Measurements from ENCODE around the gene CRACR2B.

Gene CRACR2B

GRCh38 chr11:811446-812245, 16.1 kb upstream of the CRACR2B start:
- no peak for DNase-seq

DNA sequence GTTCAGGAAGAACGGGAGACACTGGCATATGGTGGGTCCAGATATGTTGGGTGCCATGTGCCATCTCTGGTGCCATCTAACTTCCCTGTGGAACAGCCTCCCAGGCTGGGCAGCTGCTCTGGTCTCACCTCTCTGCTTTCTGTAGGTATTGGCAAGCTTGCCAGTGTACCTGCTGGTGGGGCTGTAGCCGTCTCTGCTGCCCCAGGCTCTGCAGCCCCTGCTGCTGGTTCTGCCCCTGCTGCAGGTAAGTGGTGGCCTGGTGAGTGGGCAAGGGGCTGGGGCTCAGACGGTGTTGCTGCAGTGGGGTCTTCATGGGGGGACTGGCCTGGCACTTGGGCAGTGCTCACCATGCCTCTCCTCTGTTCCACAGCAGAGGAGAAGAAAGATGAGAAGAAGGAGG, 15.3 kb upstream of the CRACR2B start:
- no peak for DNase-seq

DNA sequence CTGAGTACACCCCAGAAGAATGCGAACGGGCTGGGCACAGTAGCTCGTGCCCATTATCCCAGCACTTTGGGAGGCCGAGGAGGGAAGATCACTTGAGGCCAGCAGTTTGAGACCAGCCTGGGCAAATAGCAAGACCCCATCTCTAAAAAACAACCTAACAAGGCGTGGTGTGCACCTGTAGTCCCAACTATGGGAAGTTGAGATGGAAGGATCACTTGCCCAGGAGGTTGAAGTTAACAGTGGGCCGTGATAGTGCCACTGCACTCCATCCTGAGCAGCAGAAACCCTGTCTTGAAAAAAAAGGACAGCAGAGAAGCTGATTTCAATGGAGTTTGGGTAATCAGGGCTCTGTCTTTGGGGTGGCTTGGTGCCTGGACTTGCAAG, 14.7 kb upstream of the CRACR2B start:
- no peak for DNase-seq

DNA sequence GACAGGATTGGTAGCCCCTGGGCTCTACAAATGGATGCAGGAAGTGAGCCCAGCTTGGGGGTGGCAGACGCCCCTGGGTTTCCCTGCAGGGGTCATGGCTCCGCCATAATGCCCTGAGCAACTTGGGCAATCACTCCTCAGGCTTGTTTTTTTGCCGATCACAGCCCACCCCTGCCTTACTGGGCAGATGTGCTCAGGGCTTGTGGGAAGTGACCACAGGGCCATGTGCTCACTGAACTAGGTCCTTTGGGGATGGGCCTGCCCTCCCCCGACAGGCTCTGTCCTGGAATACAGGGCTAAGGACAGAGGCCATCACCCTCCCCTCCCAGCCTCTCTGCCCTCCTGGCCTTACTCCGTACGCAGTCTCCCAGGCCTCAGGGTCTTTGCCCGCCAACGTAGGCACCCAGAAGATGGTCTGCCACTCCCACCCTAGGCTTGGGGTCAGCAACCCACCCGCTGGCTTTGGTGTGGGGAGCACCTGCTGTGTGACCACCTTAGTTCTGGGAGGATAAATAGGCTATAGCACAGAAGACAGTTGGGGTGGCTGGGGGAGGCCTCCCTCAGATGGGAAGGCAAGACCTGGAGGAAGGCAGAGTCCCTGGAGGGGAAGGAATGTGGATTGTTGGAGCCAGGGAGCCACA, 14.1 kb upstream of the CRACR2B start:
- DNase-seq, result no peak

DNA sequence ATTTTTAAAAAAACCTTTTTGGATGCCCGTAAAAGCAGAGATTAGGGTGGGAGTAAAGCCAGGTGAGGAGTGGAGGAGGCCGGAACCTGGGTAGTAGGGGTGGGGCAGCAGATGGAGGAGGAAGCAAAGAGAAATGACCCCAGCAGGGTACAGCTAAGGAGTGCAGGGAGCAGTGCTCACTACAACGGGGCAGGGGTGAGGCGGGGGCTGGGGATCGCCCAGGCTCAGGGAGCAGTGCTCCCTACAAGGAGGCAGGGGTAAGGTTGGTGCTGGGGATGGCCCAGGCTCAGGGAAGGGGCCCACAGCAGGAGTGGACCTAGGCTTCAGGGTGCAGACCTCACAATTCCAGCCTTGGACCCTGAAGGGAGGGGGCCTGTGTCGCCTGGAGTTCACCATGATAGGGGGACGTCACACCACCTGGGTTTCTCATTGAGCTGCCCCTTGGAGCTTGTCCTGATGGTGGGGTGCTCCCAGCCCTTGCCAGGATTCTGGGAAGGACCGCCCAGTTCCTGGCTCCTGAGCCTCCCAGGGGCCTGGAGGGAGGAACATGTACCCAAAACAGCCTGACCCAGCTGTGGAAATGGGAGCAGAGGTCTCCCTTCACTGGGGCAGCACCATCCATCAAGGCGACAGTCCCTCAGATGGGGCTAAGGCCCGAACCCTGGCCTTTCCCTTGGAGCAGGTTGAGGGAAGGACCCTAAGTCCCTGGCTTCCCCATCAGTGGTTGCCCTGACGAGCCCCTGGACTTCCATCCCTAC, 11.9 kb upstream of the CRACR2B start:
- DNase-seq, result no peak

DNA sequence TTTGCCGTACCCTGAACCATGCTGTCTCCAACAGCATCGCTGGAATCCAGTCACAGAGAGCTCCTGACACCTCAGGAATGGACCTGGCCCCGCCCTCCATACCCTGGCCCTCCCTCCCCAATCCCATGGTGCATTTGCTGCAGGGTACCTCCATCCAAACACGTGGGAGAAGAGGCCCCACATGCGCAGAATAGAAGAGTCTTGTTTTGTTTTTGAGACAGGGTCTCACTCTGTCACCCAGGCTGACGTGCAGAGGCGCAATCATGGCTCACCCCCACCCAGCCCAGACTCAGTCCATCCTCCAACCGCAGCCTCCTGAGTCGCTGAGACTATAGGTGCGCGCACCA, 11.3 kb upstream of the CRACR2B start:
- no peak for DNase-seq

DNA sequence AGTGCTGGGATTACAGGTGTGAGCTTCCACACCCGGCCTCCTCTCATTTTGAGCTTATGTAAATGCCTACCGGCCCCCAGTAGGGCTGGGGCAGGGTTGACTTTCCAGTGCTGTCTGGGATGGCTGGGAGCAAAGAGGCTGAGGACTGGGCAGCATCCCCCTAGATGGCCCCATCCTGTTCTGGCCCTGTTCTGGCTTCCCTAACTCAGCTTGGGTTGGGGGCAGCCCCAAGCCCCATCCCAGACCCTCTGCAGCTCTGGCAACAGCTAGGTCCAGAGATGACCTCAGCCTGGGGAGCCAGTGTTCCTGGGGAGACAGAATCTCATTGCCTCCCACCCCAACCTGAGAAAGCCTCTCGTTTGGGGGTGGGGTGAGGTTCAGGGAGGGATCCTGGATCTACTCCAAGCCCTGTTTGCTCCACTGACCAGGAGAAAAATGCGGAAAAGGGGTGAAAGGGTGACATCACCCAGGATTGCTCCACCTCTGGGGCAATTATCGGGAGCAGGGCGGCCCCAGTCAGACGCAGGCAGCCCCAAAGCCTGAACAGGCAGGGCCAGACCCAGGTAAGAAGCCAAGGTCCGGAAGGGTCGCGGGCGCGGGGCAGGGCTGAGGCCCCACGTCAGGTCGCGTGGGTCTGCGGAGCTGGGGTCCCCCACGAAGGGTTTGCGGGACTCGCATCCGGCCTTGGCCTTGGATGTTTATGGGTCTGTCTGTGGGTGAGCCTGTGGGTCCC, 9.2 kb upstream of the CRACR2B start, which contains the start of gene PNPLA2:
Gene PNPLA2, plus strand, starts transcription at position 519 of the 733 bp plus-strand sequence. CDS start 805 bp downstream, outside the sequence.
- no peak for DNase-seq

DNA sequence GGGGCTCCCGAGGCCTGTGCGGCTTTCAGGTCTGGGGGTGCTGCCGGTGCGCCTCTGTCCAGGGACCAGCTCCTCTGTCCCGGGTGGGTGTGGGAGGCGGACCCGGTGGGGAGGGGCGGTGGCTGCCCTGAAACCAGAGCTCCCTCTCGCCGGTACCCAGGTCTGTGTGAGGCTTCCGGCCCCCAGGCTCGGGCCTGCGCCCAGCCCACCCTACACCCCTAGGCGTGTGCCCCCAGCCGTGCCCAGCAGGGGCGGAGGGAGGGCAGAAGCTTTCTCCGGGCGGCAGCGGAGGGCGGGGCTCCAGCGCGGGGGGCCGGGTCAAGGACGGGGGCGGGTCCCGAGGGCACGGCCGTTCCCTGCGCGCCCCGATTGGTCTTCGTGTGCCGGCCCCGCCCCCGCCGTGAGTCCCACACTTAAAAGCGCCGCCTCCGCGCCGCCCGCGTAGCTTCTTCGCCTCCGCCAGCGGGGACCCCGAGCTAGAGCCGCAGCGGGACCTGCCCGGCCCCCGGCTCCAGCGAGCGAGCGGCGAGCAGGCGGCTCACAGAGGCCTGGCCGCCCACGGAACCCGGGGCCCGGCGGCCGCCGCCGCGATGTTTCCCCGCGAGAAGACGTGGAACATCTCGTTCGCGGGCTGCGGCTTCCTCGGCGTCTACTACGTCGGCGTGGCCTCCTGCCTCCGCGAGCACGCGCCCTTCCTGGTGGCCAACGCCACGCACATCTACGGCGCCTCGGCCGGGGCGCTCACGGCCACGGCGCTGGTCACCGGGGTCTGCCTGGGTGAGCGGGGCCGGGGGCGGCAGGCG, 8.4 kb upstream of the CRACR2B start:
- peak; percentile 39 for DNase-seq

GRCh38 chr11:819943-820649, 7.6 kb upstream of the CRACR2B start:
- DNase-seq, result no peak

GRCh38 chr11:820655-821511, 6.8 kb upstream of the CRACR2B start:
- no peak for DNase-seq

- no peak for DNase-seq
Measured at GRCh38 chr11:821512-822371, 6.0 kb upstream of the CRACR2B start.

DNA sequence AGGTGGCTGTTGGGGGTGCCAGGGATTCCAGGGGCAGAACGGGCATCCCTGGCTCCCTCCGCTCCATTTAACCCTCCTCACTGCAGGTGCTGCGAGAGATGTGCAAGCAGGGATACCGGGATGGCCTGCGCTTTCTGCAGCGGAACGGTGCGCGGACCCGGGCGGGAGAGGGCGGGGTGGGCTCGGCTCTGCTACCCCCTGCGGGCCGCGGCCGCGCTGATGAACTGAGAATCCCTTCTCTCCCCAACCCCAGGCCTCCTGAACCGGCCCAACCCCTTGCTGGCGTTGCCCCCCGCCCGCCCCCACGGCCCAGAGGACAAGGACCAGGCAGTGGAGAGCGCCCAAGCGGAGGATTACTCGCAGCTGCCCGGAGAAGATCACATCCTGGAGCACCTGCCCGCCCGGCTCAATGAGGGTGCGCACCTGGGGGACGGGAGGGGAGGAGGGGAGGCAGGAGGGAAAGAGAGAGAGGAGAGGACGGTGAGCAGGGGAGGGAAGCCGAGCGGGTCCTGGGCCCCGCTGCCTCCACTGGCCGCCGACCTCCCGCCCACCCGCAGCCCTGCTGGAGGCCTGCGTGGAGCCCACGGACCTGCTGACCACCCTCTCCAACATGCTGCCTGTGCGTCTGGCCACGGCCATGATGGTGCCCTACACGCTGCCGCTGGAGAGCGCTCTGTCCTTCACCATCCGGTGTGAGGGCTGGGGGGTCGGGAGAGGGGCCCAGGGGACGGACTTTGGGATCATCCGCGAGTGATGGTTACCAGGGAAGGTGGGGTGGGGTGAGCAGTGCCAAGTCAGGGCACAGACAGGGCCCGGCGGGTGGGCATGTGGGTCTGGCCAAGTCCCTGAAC, 4.1 kb upstream of the CRACR2B start:
- DNase-seq, result no peak

DNA sequence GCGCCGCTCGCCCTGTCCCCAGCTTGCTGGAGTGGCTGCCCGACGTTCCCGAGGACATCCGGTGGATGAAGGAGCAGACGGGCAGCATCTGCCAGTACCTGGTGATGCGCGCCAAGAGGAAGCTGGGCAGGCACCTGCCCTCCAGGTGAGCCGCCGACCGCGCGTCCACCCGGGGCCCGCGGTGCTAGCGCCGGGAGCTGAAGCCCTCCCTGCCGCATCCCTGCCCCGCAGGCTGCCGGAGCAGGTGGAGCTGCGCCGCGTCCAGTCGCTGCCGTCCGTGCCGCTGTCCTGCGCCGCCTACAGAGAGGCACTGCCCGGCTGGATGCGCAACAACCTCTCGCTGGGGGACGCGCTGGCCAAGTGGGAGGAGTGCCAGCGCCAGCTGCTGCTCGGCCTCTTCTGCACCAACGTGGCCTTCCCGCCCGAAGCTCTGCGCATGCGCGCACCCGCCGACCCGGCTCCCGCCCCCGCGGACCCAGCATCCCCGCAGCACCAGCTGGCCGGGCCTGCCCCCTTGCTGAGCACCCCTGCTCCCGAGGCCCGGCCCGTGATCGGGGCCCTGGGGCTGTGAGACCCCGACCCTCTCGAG, 3.3 kb upstream of the CRACR2B start:
- no peak for DNase-seq

DNA sequence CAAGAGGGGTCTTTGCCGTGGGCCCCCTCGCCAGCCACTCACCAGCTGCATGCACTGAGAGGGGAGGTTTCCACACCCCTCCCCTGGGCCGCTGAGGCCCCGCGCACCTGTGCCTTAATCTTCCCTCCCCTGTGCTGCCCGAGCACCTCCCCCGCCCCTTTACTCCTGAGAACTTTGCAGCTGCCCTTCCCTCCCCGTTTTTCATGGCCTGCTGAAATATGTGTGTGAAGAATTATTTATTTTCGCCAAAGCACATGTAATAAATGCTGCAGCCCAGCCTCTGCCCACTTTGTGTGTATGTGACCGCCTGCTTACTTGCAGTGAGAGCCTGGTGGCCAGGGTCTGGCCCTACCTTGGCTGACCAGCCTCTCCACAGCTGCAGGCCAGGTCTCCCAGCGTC, 2.8 kb upstream of the CRACR2B start:
- DNase-seq, result no peak

DNA sequence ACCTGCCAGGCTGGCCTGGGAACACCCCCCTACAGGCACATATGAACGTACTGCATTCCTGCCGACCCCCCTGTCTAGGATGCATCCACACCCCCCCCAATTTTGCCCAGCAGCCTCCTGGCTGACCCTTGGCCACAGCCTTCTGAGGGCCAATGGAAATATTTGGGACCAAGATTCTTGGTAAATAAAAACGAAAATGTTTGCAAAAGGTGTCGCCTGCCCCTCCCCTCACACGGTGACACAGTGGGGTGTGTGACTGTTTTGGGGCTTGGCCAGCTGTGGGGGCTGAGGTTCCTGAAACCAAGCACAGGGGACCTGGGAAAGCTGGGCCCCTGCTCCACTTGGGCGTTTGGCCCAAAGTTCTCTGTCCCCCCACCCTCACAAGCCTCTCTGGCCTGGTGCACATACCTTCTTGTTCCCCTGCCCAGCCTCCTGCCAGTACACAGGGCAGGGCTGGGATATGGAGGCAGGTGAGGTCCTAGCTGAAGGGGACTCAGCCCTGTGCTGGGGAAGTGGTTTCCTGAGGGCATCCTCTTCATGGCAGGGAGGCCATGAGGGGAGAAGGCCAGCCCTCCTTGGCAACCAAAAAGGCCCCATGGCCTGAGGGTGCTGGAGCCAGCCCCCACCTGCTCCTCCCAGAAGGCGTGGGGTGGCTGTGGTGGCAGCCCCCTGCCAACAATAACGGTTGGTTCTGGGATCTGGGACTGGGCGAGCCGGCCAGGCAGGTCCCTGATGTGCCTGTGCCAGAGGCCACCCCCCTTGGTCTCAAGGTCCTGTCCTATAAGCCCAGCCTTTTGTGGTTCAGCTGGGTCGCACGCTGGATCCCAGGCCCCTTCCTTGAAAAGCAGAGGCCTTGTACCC, 2.1 kb upstream of the CRACR2B start:
- DNase-seq, result no peak

- DNase-seq, result no peak
Measured at GRCh38 chr11:826227-826621, 1.5 kb upstream of the CRACR2B start.

DNA sequence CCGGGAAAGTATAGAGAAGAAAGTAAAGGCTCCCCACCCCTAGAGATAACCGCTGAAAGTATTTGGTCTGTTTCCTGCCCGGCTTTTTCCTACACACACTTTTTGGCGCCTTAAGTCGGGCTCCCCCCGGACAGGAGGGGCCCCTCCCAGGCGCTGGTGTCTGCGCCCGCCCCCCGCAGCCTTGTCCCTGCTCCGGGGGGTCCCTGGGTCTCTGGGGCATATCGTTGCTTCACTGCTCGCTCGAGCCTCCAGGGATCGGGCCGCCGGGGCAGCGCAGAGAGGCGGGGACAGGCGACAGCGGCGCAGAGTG, 928 bp upstream of the CRACR2B start:
- no peak for DNase-seq

All from DMS 273 treated with DMSO at 0.1 percent for 48 hours (cell line).